Measurements from ENCODE around the gene ADORA1.
A peak's percentile ranks its signal among the peaks of the same experiment; 100 is the strongest.

The ADORA1 gene

DNA sequence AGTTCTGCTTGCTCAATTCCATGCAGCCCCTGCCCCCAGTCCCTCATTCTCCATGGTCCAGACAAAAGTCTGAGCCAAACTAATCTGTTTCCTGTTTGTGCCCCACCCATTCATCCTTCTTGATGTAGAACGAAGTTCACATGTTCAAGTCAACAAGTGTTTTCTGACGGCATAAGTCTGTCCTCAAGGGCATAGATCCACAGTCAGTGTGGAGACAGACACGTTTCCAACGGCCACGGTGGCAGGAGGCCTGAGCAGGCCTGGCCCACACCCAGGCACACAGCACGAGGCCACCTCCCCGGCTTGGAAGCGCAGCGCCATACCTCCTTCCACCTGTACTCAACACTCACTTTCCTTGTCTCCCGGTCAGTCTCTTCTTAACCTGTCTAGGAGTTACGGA is 16.1 kb downstream of the ADORA1 start:
- no peak for DNase-seq

DNA sequence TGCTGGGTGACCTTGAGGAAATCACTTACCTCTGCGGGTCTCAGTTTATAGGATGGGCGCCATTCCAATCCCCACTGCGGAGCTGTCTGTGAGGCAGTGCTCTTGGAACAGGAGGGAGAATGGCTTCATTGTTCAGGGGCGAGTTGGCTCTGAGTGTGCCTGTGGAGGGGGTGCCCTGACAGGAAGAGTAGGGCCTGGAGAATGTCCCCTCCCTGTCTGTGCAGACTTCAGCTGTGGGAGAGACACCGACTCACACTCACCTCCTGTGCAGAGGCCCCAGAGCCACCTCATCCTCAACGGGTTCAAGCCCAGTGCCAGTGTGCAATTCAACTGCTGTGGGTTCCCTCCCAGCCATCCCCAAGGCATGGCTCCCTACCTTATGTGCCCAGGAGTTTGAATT is 17.1 kb downstream of the ADORA1 start:
- no peak for DNase-seq

DNA sequence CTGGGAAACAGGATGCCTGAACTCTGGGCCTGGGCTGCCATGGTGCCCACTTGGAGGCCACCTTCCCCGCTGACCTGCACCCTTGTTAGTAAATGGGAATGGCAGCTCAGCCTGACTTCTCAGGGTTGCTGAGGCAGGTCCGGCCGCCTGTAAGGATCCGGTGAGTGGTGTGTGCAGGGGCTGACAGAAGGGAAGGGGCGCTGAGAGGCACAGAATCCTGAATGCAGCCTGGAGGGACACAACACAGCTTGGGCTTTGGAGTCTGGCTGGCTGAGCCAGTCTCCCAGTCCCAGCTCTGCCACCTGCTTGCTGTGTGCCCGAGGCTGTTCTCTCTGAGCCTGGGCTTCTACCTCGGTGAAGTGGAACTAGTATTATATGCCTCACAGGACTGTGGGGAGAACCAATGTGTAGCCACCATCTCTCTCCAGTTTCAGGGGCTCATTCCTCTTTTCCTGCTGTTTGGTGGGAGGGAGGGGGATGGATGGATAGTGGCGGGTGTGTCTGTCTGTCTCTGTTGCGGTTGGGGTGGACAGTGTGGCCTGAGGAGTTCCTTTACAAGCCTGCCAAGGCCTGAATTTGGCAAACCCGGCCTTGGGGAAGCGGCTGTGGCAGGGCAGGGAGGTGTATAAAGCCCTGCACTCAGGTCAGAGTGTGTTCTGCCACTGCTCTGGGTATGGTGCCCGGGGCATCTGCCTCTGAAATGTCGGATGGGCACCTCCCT is 18.0 kb downstream of the ADORA1 start:
- no peak for DNase-seq

DNA sequence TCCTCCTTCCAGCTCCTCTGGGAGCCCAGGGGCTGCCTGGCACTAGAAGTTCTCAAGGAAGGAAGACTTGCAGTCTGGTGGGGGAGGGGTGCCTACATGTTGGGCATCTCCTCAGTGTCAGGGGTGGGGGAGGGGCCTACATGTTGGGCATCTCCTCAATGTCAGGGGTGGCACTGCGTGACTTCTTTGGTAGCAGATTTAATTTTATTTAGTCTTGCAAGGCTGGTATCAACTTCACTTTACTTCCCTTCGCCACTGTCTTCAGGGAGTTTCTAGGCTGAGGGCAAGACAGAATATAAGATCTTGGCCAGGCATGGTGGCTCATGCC is 18.5 kb downstream of the ADORA1 start:
- no peak for DNase-seq

- DNase-seq = no peak
These were observed 19.0 kb downstream of the ADORA1 start for GRCh38 chr1:203146537-203146936.

DNA sequence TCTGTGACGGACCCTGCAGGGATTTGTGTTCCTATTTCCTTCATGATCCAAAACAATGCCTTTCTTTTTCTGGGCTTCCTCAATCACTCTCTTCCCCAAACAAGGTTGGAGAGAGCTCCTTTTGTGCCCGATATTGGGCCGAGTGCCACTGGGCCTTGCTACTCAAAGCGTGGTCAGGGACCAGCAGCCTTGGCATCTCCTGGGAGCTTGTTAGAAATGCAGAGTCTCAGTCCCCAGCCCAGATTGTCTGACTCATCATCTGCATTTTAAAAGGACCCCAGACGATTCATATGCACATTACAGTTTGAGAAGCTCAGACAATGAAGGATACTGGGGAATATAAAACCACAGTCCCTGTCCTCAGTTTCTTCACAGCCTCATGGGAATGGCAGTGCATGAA is 19.9 kb downstream of the ADORA1 start:
- DNase-seq = no peak

- no peak for DNase-seq
These were observed 20.6 kb downstream of the ADORA1 start for GRCh38 chr1:203148127-203148526.

- DNase-seq = no peak
These were observed 21.1 kb downstream of the ADORA1 start for GRCh38 chr1:203148579-203148978.

- no peak for DNase-seq
These were observed 21.8 kb downstream of the ADORA1 start for GRCh38 chr1:203149188-203149840.

DNA sequence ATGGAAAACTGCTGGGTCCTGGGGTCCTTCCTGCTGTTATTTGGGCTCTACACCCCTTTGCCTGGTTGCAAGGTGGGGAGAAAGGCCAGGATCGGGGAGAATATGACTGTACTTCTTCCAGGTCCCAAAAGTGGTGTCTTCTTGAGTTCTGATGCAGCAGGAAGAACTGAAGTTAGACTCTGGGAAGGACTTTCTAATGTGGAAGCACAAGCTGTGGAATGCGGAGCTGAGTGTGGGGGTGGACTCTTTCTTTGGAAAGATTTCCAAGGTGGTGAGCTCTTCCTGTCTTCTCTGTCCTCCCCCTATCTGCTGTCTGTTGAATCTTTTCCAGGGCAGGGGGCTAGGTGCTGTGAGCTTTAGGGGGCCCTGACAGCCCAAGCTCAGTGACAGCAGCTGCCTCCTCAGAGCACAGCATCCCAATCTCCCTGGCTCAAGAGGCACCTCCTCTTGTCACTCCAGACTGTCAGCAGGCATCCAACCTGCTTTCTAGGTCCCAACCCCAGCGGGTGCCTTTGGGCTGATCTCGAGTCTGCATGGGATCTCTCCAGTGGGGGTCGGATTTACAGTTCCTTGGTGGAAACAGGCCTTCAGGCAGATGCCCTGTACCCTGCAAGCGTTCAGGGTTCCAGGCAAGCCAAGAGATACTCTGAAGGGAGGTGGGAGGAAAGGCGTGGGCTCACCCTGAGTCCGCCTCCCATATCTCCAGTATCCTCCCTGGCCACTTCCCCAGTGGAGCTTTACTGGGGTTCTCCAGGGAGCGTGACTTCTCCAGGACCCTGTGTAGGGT is 23.2 kb downstream of the ADORA1 start:
- no peak for DNase-seq

DNA sequence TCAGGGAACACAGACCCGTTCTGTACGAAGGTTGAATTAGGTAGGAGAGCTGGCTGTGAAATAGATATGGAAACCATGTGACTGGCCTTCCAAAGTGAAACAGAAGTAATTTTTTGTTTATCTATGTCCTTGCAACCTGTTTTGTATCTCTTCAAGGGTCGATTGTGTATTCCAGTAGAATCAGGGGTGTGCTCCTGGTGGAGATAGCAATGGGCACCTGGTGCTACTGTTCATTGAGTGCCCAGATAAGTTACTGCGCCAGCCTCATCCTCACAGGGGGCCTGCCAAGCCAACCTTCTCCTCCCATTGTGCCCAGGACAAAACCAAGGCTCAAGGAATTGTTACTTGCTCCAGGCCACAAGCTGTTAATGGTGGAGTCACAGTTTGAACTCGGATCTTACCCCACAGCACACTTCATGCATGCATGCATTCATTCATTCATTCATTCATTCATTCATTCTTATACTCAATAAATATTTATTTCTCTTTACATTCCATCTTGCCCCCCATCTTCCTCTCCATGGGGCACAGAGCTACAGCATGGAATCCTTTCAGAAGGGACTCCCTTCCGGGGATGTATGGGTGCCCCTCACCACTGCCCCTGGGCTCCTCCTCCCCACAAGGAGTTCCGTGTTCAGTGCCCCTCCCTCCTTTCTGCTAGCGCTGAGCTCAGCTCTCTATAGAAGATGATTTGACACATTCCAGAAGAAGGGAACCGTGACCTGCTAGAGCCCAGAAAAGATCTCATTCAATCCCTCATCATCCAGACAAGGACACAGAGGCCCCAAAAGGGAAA is 24.0 kb downstream of the ADORA1 start:
- DNase-seq = peak; percentile 45

DNA sequence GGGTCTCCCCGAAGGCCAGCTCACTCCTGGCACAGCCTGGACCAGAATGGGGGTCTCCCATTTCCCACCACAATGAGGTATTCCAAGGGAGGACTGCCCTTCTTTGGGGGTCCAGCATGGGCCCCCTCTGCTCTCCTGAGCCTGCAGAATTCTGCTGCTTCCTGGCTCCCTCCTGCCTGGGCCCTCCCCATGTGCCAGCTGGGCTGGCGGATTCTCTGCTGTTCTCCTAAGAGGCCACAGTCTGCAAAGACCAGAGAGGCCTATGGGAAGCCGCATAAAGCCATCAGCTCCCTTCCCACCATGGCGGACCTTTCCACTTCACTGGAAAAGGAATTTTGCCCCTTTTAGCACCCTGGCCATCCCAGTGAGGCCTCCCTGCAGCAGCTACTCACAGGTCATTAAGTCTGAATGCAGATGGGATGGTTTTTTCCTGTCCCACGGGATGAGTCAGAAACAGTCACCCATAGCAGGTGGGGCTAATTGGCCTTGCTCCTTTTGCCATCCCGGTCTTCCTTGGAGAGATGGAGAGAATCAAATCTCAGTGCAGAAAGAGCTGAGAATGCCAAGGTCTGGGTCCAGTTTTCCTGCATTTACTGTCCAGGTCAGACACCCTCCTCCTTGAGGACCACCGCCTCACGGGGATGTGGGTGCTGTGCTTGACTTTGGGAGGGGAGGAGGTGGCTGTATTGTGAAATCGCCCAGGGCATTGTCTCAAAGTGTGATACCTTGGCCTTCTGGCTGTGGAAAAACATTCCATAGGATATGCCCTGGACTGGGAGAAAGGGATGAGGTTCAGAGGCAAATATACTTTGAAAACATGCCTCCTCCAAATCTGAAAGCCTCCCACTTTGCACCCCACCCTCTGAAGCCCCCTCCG is 24.9 kb downstream of the ADORA1 start:
- no peak for DNase-seq

DNA sequence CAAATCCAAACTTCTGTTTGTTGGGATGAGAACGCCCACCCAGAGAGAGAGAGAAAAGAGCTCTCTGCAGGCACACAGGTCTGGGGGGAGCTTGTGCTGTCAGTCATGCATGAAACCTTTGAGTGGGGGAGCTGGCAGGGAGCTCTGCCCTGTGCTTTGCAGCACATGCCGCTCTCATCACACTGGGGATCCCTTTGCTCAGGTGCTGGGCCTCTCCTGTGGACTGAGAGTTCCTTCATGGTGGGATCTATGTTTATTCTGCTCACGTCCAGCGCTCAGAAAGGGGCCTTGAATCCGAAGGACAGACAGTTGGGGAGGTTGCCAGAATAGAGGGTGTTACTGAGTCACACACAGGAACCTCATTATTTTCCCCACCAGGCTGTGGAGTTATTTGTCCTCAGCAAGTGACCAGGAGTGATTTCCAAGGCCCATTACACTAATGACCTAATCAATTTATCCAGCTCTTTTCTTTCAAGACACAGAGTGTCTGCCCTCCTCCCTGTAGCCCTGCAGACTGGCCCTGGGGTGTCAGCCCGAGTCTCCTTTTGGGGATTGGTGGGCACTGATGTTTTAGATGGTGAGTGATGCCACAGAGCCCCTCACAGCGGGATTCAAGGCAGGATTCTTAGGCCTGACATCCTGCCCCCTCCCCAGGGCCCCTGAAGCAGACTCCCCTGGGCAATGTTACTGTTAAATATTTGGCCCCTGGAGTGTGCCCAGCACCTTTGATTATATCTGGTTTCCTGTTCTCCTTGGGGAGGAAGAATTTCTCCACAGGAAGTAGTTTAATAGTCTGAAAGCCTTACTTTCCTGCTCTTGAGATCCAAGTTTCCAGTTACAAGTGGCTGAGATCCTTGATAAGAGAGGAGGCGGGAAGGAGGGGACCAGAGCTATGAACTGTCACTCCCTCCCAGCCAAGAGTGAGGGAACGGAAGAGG is 25.8 kb downstream of the ADORA1 start:
- no peak for DNase-seq

DNA sequence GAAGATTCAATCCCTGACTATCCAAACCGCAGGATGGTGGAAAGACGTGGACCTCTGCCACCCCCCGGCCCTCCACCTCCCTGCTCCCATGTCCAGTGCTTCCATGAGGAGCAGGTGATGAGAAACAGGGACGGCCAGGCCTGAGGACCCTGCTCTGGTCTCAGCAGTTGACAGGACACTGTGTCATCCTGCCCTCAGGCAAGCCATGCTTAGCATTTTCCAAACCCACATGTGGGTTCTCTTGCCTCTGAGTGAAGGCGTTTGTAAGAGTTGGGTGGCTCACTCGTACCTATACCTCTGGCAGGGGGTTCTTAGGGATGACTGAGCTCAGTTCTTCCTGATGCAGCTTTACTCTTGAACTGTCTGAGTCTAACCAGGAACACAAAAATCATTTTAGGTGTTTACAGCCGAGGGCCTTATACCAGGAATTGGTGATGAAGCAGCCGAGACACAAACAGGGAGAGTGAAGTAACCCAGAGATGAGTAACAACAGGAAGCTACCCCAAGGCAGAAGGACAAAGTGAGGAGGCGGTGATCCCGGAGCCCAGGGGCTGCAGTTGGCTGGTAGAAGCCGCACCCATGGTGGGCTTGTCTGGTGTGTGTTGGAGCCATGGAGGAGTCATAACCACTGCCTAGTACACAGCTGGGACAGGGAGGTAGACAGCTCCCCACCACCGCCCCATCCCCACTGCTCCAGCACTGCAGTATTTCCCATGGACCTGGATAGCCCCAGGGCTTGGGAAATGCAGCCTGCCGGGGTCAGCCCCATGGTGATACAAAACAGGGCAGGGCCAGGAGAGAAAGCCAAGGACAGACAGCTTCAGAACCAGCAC is 26.7 kb downstream of the ADORA1 start:
- DNase-seq = no peak

DNA sequence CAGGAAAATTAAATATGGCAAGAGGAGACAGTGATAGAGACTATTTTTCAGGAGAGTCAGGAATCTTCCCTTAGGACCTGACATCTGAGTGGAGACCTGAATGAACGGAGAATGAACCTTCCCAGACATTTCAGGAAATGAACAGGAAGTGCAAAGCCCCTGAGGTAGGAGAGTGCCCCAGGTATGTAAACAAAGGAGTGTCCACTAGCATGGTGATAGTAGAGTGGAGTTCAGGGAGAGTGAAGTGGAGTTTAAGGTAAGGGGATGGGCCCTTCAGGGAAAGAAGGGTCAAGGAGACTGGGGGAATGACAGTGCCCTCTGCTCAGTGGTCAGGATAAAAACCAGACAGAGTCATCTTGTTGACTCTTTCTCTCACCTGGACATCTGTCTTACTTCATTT is 28.8 kb downstream of the ADORA1 start:
- DNase-seq = no peak

- no peak for DNase-seq
These were observed 30.9 kb downstream of the ADORA1 start for GRCh38 chr1:203158423-203158822.

DNA sequence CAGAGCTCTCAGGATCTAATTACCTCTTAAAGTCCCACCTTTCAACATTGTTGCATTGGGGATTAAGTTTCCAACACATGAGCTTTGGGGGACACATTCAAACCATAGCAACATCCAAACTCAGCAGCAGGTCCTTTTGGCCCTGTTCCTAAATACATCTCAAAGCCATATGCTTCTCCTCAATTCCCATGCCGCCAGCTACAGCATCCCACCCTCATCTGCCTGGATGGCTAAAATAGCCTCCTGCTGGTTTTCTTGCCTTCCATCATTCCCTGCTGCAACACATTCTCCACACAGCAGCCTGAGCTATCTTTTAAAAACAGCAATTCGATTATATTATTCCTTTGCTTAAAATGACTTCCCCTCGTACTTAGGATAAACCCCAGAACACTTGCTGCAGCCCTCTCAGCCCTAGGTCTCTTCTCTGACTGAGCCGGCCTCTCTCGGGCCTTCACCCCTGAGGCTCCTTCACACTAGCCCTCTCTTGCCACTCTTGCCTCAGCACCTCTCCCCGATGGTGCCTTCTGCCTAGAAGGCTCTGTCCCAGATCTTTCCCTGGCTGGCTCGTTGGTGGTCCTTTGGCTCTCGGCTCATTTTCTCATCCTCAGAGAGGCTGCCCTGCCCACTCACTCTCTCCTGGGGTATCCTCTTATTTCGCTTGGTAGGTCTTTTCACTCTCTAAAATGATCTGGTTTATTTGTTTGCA is 31.6 kb downstream of the ADORA1 start:
- DNase-seq = no peak

DNA sequence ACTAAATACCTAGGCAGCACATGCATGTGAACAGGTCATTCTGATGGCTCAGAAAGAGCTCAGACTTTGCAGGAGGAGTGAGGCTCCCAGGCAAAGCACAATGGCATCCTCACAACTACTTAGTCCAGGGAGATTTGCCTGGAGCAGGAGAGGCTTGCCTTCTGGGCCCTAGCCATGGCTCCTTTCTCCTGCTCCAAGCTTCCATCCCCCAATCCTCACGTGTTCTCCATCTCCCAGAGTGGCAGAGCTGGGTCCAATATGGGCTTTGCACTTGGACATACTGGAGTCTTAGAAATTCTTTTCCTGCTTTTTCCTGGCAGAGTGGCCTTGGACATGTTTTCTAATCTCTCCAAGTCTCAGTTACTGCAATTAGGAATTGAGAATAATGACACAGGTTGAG is 32.3 kb downstream of the ADORA1 start:
- no peak for DNase-seq

GRCh38 chr1:203161175-203161574 is 33.6 kb downstream of the ADORA1 start:
- no peak for DNase-seq

GRCh38 chr1:203161703-203162102 is 34.2 kb downstream of the ADORA1 start:
- DNase-seq = no peak

Measured in OCI-M1 (cell line).